Stimulated activated CD8-positive, alpha-beta memory T cell treated with anti-CD3 and anti-CD28 coated beads, Interleukin-15, amount 100 ng/mL, for 1 hour (primary cell): Measurements from ENCODE around the gene MDM4.
"Not testable (repeated sequence)": the region's sequence is repeated elsewhere in the genome, so short reads cannot be mapped to it uniquely, and the experiment has no call there.

Source experiments
- DNase-seq: peaks from one replicate; pipeline ENCODE4 v3.0.0-alpha.2; 2020; ENCODE audit warnings: low read depth

The MDM4 gene

GRCh38 chr1:204516180-204516879 lies at the start of gene MDM4:
Gene MDM4, plus strand, starts transcription at chr1:204516406. Its CDS starts 9,113 bp downstream, at chr1:204525519.
- DNase-seq: peak; percentile 85

GRCh38 chr1:204466416-204467405 lies 49.5 kb upstream of the MDM4 start:
- DNase-seq: no peak

GRCh38 chr1:204468206-204468605 lies 48.0 kb upstream of the MDM4 start:
- no peak for DNase-seq

GRCh38 chr1:204468766-204469302 lies 47.4 kb upstream of the MDM4 start:
- no peak for DNase-seq

- no peak for DNase-seq
Measured at GRCh38 chr1:204469304-204469703, 46.9 kb upstream of the MDM4 start.

- DNase-seq: no peak
Measured at GRCh38 chr1:204471687-204472086, 44.5 kb upstream of the MDM4 start.

- DNase-seq: no peak
Measured at GRCh38 chr1:204472660-204473059, 43.5 kb upstream of the MDM4 start.

- DNase-seq: no peak
Measured at GRCh38 chr1:204473400-204473965, 42.7 kb upstream of the MDM4 start.

- DNase-seq: no peak
Measured at GRCh38 chr1:204475656-204476432, 40.4 kb upstream of the MDM4 start.

GRCh38 chr1:204476563-204476962 lies 39.6 kb upstream of the MDM4 start:
- no peak for DNase-seq

- DNase-seq: no peak
Measured at GRCh38 chr1:204477036-204477740, 39.0 kb upstream of the MDM4 start.

- DNase-seq: no peak
Measured at GRCh38 chr1:204478172-204478899, 37.9 kb upstream of the MDM4 start.

- no peak for DNase-seq
Measured at GRCh38 chr1:204478921-204479320, 37.3 kb upstream of the MDM4 start.

- no peak for DNase-seq
Measured at GRCh38 chr1:204479387-204480136, 36.6 kb upstream of the MDM4 start.

GRCh38 chr1:204480515-204480914 lies 35.7 kb upstream of the MDM4 start:
- no peak for DNase-seq

- no peak for DNase-seq
Measured at GRCh38 chr1:204483791-204484190, 32.4 kb upstream of the MDM4 start.

- DNase-seq: not testable (repeated sequence)
Measured at GRCh38 chr1:204486513-204487255, 29.5 kb upstream of the MDM4 start.

- DNase-seq: no peak
Measured at GRCh38 chr1:204487256-204487615, 29.0 kb upstream of the MDM4 start.

GRCh38 chr1:204491655-204492054 lies 24.6 kb upstream of the MDM4 start:
- no peak for DNase-seq
